Measurements from ENCODE around the gene PFKM.

The PFKM gene

GRCh38 chr12:48187916-48188695 is 68.9 kb downstream of the PFKM start:
- no peak for DNase-seq (ENCODE audit: low spot score)

- DNase-seq (ENCODE audit: low spot score), result peak; percentile 83
Measured at GRCh38 chr12:48189331-48190125, 70.4 kb downstream of the PFKM start.

- no peak for DNase-seq (ENCODE audit: low spot score)
Measured at GRCh38 chr12:48191096-48191495, 71.9 kb downstream of the PFKM start.

- DNase-seq (ENCODE audit: low spot score), result no peak
Measured at GRCh38 chr12:48192861-48193260, 73.7 kb downstream of the PFKM start.

- DNase-seq (ENCODE audit: low spot score), result no peak
Measured at GRCh38 chr12:48193623-48194022, 74.5 kb downstream of the PFKM start.

DNA sequence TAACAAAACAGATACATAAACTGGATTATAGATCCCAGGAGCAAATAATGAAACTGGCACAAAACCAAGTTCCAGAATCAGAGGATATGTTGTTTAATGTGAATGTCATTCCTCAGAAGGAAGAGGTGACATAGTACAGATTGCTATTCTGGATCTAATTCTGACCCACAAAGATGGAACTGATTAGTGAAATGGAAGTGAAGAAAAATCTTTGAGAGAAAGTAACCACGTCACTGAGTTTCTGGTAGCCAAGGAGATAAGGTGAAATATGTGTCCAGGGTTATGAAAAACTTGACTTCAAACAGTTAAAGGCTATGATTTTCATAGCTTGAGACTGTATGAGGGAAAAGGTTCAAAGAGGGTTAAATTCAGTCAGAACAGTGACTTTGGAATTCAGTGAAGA is 75.6 kb downstream of the PFKM start:
- DNase-seq (ENCODE audit: low spot score), result no peak

Data from HuH-7 (cell line).